Cerebellar cortex (tissue), 1 donor: Measurements from ENCODE around the gene NKD1.

Experiments
- DNase-seq: peaks from one replicate; pipeline ENCODE4 v3.0.0-alpha.2; 2015; ENCODE audit warnings: low spot score

NKD1 gene

GRCh38 chr16:50696126-50696525, 147.9 kb downstream of the NKD1 start:
- no peak for DNase-seq

- no peak for DNase-seq
Observed at GRCh38 chr16:50696575-50697420, 148.6 kb downstream of the NKD1 start.

- DNase-seq: no peak
Observed at GRCh38 chr16:50697421-50697715, 149.2 kb downstream of the NKD1 start.

- DNase-seq: no peak
Observed at GRCh38 chr16:50697881-50698767, 149.9 kb downstream of the NKD1 start.
